ENCODE measurements around the gene YIPF5. TPM values are rescaled to one million over a fixed set of nuclear protein-coding genes. Genes with fewer than 3 reads are reported as not detected.

Gene YIPF5
- total RNA-seq, 1 experiment from 2014 or later = 44.5 TPM

- no TSS peak for BruUV-seq (replicated peaks)
- Histone ChIP-seq H3K9me2 (ENCODE audit: insufficient read depth) (no peaks in the 10 kb centered on the region), H3K79me2 (ENCODE audit: insufficient read depth, low read length) (no peaks in the 10 kb centered on the region), H4K20me1 (ENCODE audit: insufficient read depth) (no peaks in the 10 kb centered on the region), H3K27me3 (ENCODE audit: insufficient read depth, low read length) (no peaks in the 10 kb centered on the region), H3K36me3 (ENCODE audit: control insufficient read depth in 1 of 2, insufficient read depth in 2 of 2, low read length in 2 of 2) (no peaks in the 10 kb centered on the region), H3K9ac (ENCODE audit: low read length) (no peak overlapping the region), H3K4me3 (replicated peaks in 1 of 2; ENCODE audit: low read depth in 1 of 2, low read length in 2 of 2) (no peak overlapping the region), H3K4me1 (ENCODE audit: control insufficient read depth in 1 of 2, insufficient read depth in 2 of 2, low read length in 2 of 2) (no peaks in the 10 kb centered on the region), H2AFZ (ENCODE audit: low read depth, low read length, poor library complexity, severe bottlenecking) (no peak overlapping the region), H3K27ac (ENCODE audit: low read depth, low read length) (no peak overlapping the region), H3K9me3 (ENCODE audit: control insufficient read depth in 1 of 2, insufficient read depth in 1 of 2, low read depth in 1 of 2, low read length in 2 of 2) (no peaks in the 10 kb centered on the region), H3K4me2 (ENCODE audit: low read length) (no peak overlapping the region)
- ChIA-PET RAD21 (ENCODE audit: low non-redundant PET in 1 of 2, low total read pairs in 2 of 2, uncharacterized antibody in 2 of 2, unreplicated experiment in 2 of 2) (no interaction called here), CTCF (no interaction called here), POLR2A (no interaction called here)
- ATAC-seq = peak; percentile 40; the same call in 1 of the 2 replicates
- TF ChIP-seq POLR2A (IDR thresholded peaks at IDR 0.05; ENCODE audit: borderline replicate concordance, extremely low read depth, insufficient read depth, insufficient read length) = no peak
- TF ChIP-seq CTCF (IDR thresholded peaks at IDR 0.05 in 2 of 3, conservative IDR thresholded peaks at IDR 0.05 in 1 of 3; ENCODE audit: borderline replicate concordance in 1 of 3, insufficient read depth in 1 of 3, low read depth in 2 of 3, low read length in 2 of 3) = peak; percentile 38 to 74 (median 61); a peak in 5 of 6 replicates
- TF ChIP-seq RAD21 (IDR thresholded peaks at IDR 0.05; ENCODE audit: low read depth) = peak; percentile 61
- intact Hi-C loops (cut with micrococcal nuclease) = loop anchor here (5.0 to 10.0 kb wide), 2 partner anchors 1179 to 1261 kb away; no protein-coding TSS in a partner anchor
- DNase-seq (ENCODE audit: low read depth, low spot score) = no peak
Observed at GRCh38 chr5:144183254-144183889, 12.9 kb upstream of the YIPF5 start.

GRCh38 chr5:144179226-144179625, 8.8 kb upstream of the YIPF5 start:
- H3K27ac ChIP-seq (ENCODE audit: low read depth, low read length) = no peak overlapping the region
- ATAC-seq (no peak), DNase-seq (ENCODE audit: low read depth, low spot score) (no peak)
- no TSS peak for BruUV-seq (replicated peaks)
- H3K4me3 ChIP-seq (replicated peaks in 1 of 2; ENCODE audit: low read depth in 1 of 2, low read length in 2 of 2) = no peak overlapping the region
- no peaks in the 10 kb centered on the region for H3K79me2 ChIP-seq (ENCODE audit: insufficient read depth, low read length)
- H2AFZ ChIP-seq (ENCODE audit: low read depth, low read length, poor library complexity, severe bottlenecking) = no peak overlapping the region
- CTCF ChIA-PET = interaction anchor here (1.5 kb wide), 1 partner anchor 9 kb away, joined by 4 read pairs; the partner anchor contains the start of genes KCTD16 and YIPF5
- H3K9ac ChIP-seq (ENCODE audit: low read length) = no peak overlapping the region
- H3K36me3 ChIP-seq (ENCODE audit: control insufficient read depth in 1 of 2, insufficient read depth in 2 of 2, low read length in 2 of 2) = no peaks in the 10 kb centered on the region
- RAD21 ChIA-PET (ENCODE audit: low non-redundant PET in 1 of 2, low total read pairs in 2 of 2, uncharacterized antibody in 2 of 2, unreplicated experiment in 2 of 2) = no interaction called here
- TF ChIP-seq POLR2AphosphoS5 (IDR thresholded peaks at IDR 0.05; ENCODE audit: low read depth, low read length) (no peak), ZNF274 (IDR thresholded peaks at IDR 0.05; ENCODE audit: low read depth, low read length) (no peak), CBX3 (IDR thresholded peaks at IDR 0.05; ENCODE audit: low read depth) (no peak), ATF3 (IDR thresholded peaks at IDR 0.05) (no peak), SIN3A (IDR thresholded peaks at IDR 0.05; ENCODE audit: low read depth) (no peak), FOSL1 (IDR thresholded peaks at IDR 0.05; ENCODE audit: low read depth) (no peak), MAX (IDR thresholded peaks at IDR 0.05) (no peak), TCF7L2 (IDR thresholded peaks at IDR 0.05; ENCODE audit: borderline replicate concordance, extremely low read depth, insufficient read depth, insufficient read length) (no peak), EZH2 (IDR thresholded peaks at IDR 0.05) (no peak), YY1 (IDR thresholded peaks at IDR 0.05; ENCODE audit: extremely low read depth, insufficient replicate concordance, low read depth, low read length) (no peak), SRF (IDR thresholded peaks at IDR 0.05; ENCODE audit: low read depth) (no peak)
- H4K20me1 ChIP-seq (ENCODE audit: insufficient read depth) = no peaks in the 10 kb centered on the region
- H3K27me3 ChIP-seq (ENCODE audit: insufficient read depth, low read length) = no peaks in the 10 kb centered on the region
- no peaks in the 10 kb centered on the region for H3K4me1 ChIP-seq (ENCODE audit: control insufficient read depth in 1 of 2, insufficient read depth in 2 of 2, low read length in 2 of 2)
- POLR2A ChIA-PET = no interaction called here
- H3K9me2 ChIP-seq (ENCODE audit: insufficient read depth) = no peaks in the 10 kb centered on the region
- H3K4me2 ChIP-seq (ENCODE audit: low read length) = no peak overlapping the region
- intact Hi-C loops (cut with micrococcal nuclease) = loop anchor here (10.0 kb wide), 1 partner anchor 1464 kb away; no protein-coding TSS in a partner anchor
- no peaks in the 10 kb centered on the region for H3K9me3 ChIP-seq (ENCODE audit: control insufficient read depth in 1 of 2, insufficient read depth in 1 of 2, low read depth in 1 of 2, low read length in 2 of 2)

All from HCT116 (cell line).